Cerebellar cortex (tissue), 1 donor: Measurements from ENCODE around the gene TRDN.
"Not testable (repeated sequence)": the region's sequence is repeated elsewhere in the genome, so short reads cannot be mapped to it uniquely, and the experiment has no call there.

Experiments
- DNase-seq: peaks from one replicate; pipeline ENCODE4 v3.0.0-alpha.2; 2015; ENCODE audit warnings: low spot score

Gene TRDN

DNA sequence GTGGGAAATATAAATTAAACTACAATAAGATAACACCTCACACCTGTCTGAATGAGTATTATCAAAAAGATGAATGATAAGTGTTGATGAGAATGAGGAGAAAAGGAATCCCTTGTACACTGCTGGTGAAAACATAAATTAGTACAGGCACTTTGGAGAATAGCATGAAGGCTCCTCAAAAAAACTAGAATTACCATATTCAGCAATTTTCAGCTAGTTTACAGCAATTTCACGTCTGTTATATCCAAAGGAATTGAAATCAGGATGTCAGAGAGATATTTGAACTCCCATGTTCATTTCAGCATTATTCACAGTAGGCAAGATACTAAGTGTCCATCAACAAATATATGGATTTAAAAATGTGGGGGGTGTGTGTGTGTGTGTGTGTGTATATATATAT, 348.1 kb downstream of the TRDN start:
- DNase-seq = no peak

DNA sequence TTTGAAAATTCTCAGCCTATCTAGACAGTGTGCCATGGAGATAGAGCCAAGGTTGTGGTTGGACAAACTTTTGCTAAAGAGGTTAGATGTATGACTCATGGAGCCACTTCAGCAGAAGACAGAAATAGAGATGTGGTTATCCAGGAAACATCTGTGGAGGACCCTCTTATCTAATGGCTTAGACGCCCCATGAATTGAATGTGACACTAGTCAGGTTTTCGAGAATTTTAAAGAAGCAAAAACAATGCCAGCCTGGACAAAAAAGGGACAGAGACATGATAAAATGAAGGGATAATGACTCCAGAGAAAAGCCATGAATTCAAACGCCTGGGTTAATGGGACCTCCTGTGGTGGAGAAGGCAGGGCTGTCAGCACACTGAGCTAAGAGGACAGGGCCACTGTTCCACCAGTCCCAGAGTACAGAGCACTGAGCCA, 360.2 kb downstream of the TRDN start:
- DNase-seq = no peak

DNA sequence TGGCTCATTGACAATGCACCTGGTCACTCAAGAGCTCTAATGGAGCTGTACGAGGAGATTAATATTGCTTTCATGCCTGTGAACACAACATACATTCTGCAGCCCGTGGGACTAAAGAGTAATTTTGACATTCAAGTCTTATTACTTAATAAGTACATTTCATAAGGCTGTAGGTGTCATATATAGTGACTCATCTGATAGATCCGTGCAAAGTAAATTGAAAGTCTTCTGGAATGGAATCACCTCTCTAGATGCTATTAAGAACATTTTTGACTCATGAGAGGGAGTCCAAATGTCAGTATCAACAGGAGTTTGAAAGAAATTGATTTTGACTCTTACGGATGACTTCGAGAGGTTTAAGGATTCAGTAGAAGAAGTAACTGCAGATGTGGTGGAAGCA, 372.8 kb downstream of the TRDN start:
- DNase-seq = no peak

GRCh38 chr6:123240626-123241025, 396.1 kb downstream of the TRDN start:
- no peak for DNase-seq

GRCh38 chr6:123233336-123233735, 403.4 kb downstream of the TRDN start:
- no peak for DNase-seq

GRCh38 chr6:123227789-123228188, 409.0 kb downstream of the TRDN start:
- not testable (repeated sequence) for DNase-seq

- DNase-seq = no peak
These were observed 410.4 kb downstream of the TRDN start for GRCh38 chr6:123226398-123226797.

DNA sequence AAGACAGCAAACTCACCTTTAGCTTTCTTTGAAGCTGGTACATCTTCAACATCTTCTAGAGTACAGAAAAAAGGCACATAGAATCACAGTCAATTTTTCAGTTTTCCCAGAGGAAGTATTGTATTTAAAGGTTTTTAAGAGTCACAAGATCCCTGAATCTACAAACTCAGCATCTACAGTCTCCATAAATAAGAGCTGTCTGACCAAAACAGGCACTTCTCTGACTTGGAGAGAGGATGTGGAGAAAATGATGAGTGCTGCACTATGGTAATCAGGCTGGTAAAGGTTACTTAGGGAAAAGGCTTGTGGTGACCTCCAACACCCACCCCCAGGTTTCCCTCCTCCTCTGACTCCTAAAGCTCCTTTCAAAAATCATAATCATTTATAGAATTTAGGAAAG, 412.7 kb downstream of the TRDN start:
- no peak for DNase-seq

- DNase-seq = no peak
These were observed 413.3 kb downstream of the TRDN start for GRCh38 chr6:123223461-123223860.

DNA sequence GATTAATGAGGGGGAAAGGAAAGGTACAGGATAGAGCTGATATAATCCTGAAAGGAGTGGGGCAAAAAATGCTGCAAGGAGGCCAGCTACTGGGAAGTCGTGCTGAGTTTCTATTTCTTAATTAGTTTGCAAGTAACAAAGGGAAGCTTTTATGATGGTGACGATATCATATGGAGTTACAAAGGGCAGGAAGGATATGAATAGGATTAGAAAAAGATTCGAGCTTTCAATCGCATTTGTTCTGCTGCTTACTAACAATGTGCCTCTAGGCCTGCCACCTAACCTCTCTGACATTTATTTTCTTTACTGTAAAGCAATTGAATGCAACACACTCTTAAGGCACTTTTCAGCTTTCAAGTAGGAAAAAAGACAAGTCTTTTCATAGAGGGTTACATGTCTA, 421.5 kb downstream of the TRDN start:
- DNase-seq = no peak

- no peak for DNase-seq
These were observed 422.3 kb downstream of the TRDN start for GRCh38 chr6:123214433-123214832.

- no peak for DNase-seq
These were observed 422.8 kb downstream of the TRDN start for GRCh38 chr6:123213921-123214320.

DNA sequence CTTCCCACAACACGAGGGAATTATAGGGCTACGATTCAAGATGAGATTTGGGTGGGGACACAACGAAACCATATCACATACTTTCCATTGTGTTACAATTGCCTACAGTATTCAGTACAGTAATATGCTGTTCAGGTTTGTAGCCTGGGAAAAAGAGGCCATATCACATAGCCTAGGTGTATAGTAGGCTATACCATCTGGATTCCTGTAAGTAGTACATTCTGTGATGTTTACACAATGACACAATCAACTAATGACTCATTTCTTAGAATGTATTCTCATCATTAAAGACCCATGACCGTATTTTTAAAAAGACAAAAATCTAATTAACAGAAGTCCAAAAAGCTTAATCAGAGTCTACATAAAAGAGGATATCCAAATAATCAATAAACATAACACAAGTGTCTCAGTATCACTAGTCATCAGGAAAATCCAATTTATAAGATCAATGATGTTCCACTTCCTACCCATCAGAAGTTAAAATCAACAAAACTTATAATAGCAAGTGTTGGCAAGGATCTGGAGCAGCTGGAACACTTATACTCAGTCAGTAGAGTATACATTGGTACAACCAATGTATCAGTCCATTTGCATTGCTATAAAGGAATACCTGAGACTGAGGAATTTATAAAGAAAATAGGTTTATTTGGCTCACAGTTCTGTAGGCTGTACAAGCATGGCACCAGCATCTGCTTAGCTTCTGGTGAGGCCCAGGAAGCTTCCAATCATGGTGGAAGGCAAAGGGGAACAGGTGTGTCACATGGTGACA, 424.8 kb downstream of the TRDN start:
- no peak for DNase-seq

DNA sequence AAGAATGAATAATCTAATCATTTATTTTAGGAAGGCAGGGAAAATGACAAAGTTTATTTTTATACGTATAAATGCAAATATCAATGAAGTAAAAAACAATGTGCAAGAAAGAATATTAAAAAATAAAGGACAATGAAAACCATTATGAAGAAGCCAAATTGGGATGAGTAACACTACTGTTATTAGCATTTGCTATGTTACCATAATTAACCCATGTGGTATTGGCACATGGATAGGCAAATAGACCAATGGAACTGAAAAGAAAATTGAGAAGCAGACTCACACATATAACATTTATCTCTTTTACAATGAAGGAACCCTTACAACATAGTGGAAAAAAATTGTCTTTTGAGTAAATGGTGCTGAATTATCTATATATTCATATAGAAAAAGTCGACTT, 426.1 kb downstream of the TRDN start:
- DNase-seq = no peak

GRCh38 chr6:123207967-123208510, 428.7 kb downstream of the TRDN start:
- DNase-seq = no peak

DNA sequence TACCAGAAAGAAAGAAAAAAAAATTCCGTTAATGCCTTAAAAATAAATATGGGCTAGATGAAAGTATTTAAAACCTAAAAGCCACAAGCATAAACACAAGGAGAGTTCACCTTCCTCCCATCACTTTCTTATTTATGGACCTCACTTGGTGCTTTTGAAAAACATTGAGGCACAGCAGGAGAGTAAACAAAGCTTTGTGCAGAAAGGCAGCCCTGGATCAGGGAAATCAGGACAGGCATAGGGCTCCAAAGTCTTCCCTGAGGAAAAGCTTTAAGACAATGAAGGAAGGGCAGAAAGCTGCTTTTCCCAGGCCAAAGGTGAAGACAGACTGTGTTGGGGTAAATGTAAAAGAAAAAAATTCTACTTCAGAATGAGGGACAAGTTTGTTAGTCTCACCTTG, 432.8 kb downstream of the TRDN start:
- no peak for DNase-seq

GRCh38 chr6:123201869-123202372, 434.8 kb downstream of the TRDN start:
- no peak for DNase-seq

- DNase-seq = no peak
These were observed 443.5 kb downstream of the TRDN start for GRCh38 chr6:123193298-123193697.

DNA sequence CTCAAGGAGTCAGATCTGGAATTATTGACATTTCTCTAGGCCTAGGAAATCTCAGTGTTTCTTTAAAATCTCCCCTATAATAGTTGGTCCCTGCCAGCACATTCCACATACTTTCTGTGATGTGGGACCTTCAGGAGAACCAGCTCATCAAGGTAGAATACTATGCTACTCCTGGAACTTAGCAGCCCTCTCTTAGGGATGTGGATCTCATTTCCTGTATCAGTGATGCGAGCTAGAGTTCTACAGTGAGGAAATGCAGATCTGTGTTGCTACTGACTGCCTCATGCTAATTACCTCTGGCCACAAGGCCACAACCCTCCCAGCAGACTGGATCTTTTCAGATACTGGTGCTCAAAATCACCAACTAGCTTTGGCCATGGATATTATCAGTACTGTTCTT, 446.9 kb downstream of the TRDN start:
- no peak for DNase-seq

- no peak for DNase-seq
These were observed 453.8 kb downstream of the TRDN start for GRCh38 chr6:123182998-123183397.

DNA sequence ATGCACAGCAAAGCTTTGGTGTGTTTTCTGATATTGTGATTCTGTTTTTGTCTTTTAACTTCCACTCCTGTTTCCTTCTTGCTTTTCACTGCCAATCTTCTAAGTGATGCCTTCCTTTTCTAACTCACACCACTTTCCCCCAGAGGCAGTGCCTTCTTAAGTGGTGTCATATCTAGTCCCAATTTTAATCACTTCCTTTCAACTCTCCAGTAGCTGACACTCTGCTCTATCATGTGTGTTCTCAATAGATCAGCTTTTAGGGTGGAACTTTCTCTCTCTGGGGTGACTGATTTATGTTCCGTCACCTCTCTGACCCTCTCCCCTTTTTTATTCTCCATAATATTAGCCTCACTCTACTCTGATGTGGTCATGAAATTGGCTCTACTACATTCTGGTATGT, 460.0 kb downstream of the TRDN start:
- DNase-seq = no peak

- no peak for DNase-seq
These were observed 465.2 kb downstream of the TRDN start for GRCh38 chr6:123171341-123172115.

DNA sequence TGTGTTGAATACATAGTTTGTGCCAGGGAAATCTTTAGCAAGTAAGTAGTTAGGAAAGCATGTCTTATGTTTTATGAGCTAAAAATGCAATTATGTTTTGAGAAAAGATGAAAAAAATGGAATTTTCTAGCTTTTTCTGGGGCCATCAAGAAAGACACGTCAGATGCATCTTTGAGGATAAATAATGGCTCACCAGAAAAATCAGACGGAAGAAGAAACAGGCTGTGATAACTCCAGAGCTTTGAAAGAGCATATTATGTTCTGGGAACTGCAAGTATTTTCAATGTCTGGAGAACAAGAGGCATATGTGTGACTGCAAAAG, 467.0 kb downstream of the TRDN start:
- peak; percentile 3 for DNase-seq
